Spleen (tissue), 11 donors: ENCODE measurements around the gene SLCO4A1. TPM values are rescaled to one million over a fixed set of nuclear protein-coding genes. Genes with fewer than 3 reads are reported as not detected.

Experiments used
- DNase-seq: peaks from one replicate; pipeline ENCODE4 v3.0.0-alpha.2; 2020
- H3K27ac ChIP-seq, 8 donors: fragments of 200-600 bp; sonication (generic) in 7 of 8; 1 replicate in 4 of 8; 2 replicates in 4 of 8; pipeline versions ENCODE4 v1.5.0 to v1.8.0; 2016 to 2021; ENCODE audit warnings: inconsistent platforms in 4 of 8, mild to moderate bottlenecking in 4 of 8, moderate library complexity in 1 of 8
- H3K27me3 ChIP-seq, 7 donors: fragments of 200-600 bp; sonication (generic) in 6 of 7; replicated peaks in 1 of 7; 1 replicate in 4 of 7; 2 replicates in 3 of 7; pipeline versions ENCODE4 v1.5.0 to v1.8.0; 2016 to 2021; ENCODE audit warnings: inconsistent platforms in 3 of 7, mild to moderate bottlenecking in 1 of 7
- H3K36me3 ChIP-seq, 6 donors: fragments of 200-600 bp; sonication (generic) in 5 of 6; 1 replicate in 4 of 6; 2 replicates in 2 of 6; pipeline versions ENCODE4 v1.5.0 to v1.8.0; 2016 to 2021; ENCODE audit warnings: inconsistent platforms in 2 of 6
- H3K4me1 ChIP-seq, 6 donors: fragments of 200-600 bp; sonication (generic) in 5 of 6; 1 replicate in 3 of 6; 2 replicates in 3 of 6; pipeline versions ENCODE4 v1.5.0 to v1.8.0; 2016 to 2021; ENCODE audit warnings: inconsistent platforms in 3 of 6
- H3K4me3 ChIP-seq, 8 donors: fragments of 200-600 bp; sonication (generic) in 7 of 8; 1 replicate in 4 of 8; 2 replicates in 4 of 8; pipeline versions ENCODE4 v1.5.0 to v1.8.0; 2016 to 2021; ENCODE audit warnings: inconsistent platforms in 4 of 8, mild to moderate bottlenecking in 4 of 8, moderate library complexity in 2 of 8
- H3K9me3 ChIP-seq, 8 donors: fragments of 200-600 bp; sonication (generic) in 7 of 8; 1 replicate in 4 of 8; 2 replicates in 4 of 8; pipeline versions ENCODE4 v1.5.0 to v1.8.0; 2016 to 2021; ENCODE audit warnings: inconsistent platforms in 4 of 8
- CTCF ChIP-seq, 11 experiments: fragments of 200-600 bp in 7 of 11; fragments of 450-650 bp in 4 of 11; sonication (generic) in 4 of 11; IDR thresholded peaks in 8 of 11; conservative IDR thresholded peaks in 3 of 11; 1 replicate in 7 of 11; 2 replicates in 4 of 11; pipeline versions ENCODE4 v1.4.0 to v1.8.0; 2016 to 2021; ENCODE audit warnings: antibody characterized with exemption in 11 of 11, inconsistent platforms in 4 of 11, mild to moderate bottlenecking in 1 of 11
- POLR2A ChIP-seq, 3 donors: fragments of 450-650 bp; IDR thresholded peaks; one replicate each; pipeline ENCODE4 v1.5.1; 2017; ENCODE audit warnings: antibody characterized with exemption in 3 of 3, mild to moderate bottlenecking in 1 of 3
- POLR2AphosphoS5 ChIP-seq, 3 donors: sonication (generic); formaldehyde crosslinking; IDR thresholded peaks; one replicate each; pipeline ENCODE4 v1.5.1; 2017; ENCODE audit warnings: antibody characterized with exemption in 3 of 3
- WGBS, 5 donors: extraction: QIAGEN DNeasy Blood & Tissue Kit in 3 of 5; methylation state at CpG; one replicate each; pipeline versions ENCODE4 v1.1.5 to v1.1.7; 2013 to 2018; 5-methylcytosine and 5-hydroxymethylcytosine counted together
- intact Hi-C: fragments of 100-400 bp; cut with DNase I; formaldehyde crosslinking; loops from one replicate; pipeline ENCODE4 v1.15.0; 2023; ENCODE audit warnings: low total_unique reads
- polyA plus RNA-seq, 3 donors: library from polyadenylated mRNA; stranded (reverse); fragments of 200-250 nt; gene quantifications; one replicate each; pipeline ENCODE4 v1.2.1, GENCODE V29; 2013
- total RNA-seq, 7 donors: library from RNA; depleted of rRNA in 3 of 7; stranded (reverse); fragments of >200 nt in 3 of 7; fragmentation: NEBNext Ultra II Directional in 4 of 7; extraction: Animal tissue kit (Norgen Biotek cat#: 25700) in 4 of 7; gene quantifications; one replicate each; pipeline versions ENCODE4 v1.1.0 to v1.2.1, GENCODE V29; 2016 to 2021
- donor health status: healthy with polysubstance abuse.
- donor health status: DM: no; HTN: no; CAD: no; lungs with moderate emphysema.
- donor health status: DM: no; HTN: no; CAD: no.
- donor health status: Bipolar disorder and iron deficiency.
- donor health status: healthy.
- donor health status: DM: no; HTN: no; CAD: no.
- donor health status: DM: yes; HTN: yes; CAD: no.

The SLCO4A1 gene
- total and polyA plus RNA-seq, 10 donors = 2.9 to 16.3 (median 7.0) TPM

- intact Hi-C loops = no loop called here
- WGBS, 5 donors = 67 to 78% (median 75%) methylated on average over 27 to 29 of the region's 29 CpGs
Measured at GRCh38 chr20:62688855-62689460, 46.7 kb downstream of the SLCO4A1 start.

DNA sequence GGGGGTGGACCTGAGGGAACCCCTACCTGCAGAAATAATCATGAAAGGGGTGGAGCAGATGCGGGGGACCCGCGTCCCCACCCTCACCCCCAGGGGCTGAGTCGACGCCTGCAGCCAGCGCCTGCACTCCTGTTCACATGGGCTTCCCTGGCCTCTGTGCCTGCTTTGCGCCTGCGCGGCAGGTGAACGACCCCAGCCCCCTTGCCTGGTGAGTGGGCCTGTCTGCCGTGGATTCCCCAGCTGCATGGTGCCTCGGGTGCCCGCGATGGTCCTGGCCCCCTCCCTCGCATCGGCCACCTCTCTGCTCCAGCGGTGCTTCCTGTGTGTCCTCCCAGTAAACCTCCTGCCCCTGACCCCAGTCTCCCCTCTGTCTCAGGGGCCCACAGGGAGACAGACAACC lies 47.6 kb downstream of the SLCO4A1 start:
- WGBS, 5 donors = 85 to 91% (median 89%) methylated on average over 16 to 17 of the region's 17 CpGs
- H3K27ac ChIP-seq = no peak overlapping the region
- H3K9me3 ChIP-seq = no peaks in the 10 kb centered on the region
- no peaks in the 10 kb centered on the region for H3K36me3 ChIP-seq
- intact Hi-C loops = no loop called here
- no peak overlapping the region for H3K4me3 ChIP-seq
- DNase-seq = no peak
- H3K4me1 ChIP-seq = peaks cover 0 to 22% (median 13%) of the 10 kb centered on the region in 6 donors
- TF ChIP-seq POLR2AphosphoS5 (IDR thresholded peaks at IDR 0.05) = no peak
- no peak for TF ChIP-seq POLR2A (IDR thresholded peaks at IDR 0.05)
- peaks cover 0 to 95% (median 20%) of the 10 kb centered on the region in 7 donors for H3K27me3 ChIP-seq

More at GRCh38 chr20:62688855-62689460, 46.7 kb downstream of the SLCO4A1 start:
- TF ChIP-seq CTCF (IDR thresholded peaks at IDR 0.05 in 8 of 11, conservative IDR thresholded peaks at IDR 0.05 in 3 of 11) (no peak), POLR2A (IDR thresholded peaks at IDR 0.05) (no peak), POLR2AphosphoS5 (IDR thresholded peaks at IDR 0.05) (no peak)
- H3K27me3 ChIP-seq = peaks cover 0 to 95% (median 25%) of the 10 kb centered on the region in 7 donors
- no peak for DNase-seq
- no peak overlapping the region for H3K4me3 ChIP-seq
- H3K27ac ChIP-seq = no peak overlapping the region
- H3K36me3 ChIP-seq = no peaks in the 10 kb centered on the region
- no peaks in the 10 kb centered on the region for H3K9me3 ChIP-seq
- peaks cover 0 to 22% (median 13%) of the 10 kb centered on the region in 6 donors for H3K4me1 ChIP-seq

GRCh38 chr20:62690261-62690820 lies 48.0 kb downstream of the SLCO4A1 start:
- H3K27ac ChIP-seq = no peak overlapping the region
- H3K4me1 ChIP-seq = peaks cover 0 to 20% (median 12%) of the 10 kb centered on the region in 6 donors
- H3K4me3 ChIP-seq = no peak overlapping the region
- peaks cover 0 to 95% (median 15%) of the 10 kb centered on the region in 7 donors for H3K27me3 ChIP-seq
- TF ChIP-seq POLR2AphosphoS5 (IDR thresholded peaks at IDR 0.05) (no peak), POLR2A (IDR thresholded peaks at IDR 0.05) (no peak), CTCF (IDR thresholded peaks at IDR 0.05 in 8 of 11, conservative IDR thresholded peaks at IDR 0.05 in 3 of 11) (no peak)
- intact Hi-C loops = no loop called here
- no peaks in the 10 kb centered on the region for H3K9me3 ChIP-seq
- WGBS, 5 donors = 89 to 93% (median 91%) methylated on average over 16 to 17 of the region's 17 CpGs
- DNase-seq = no peak
- no peaks in the 10 kb centered on the region for H3K36me3 ChIP-seq

- Histone ChIP-seq H3K36me3 (no peaks in the 10 kb centered on the region), H3K27ac (no peak overlapping the region), H3K9me3 (no peaks in the 10 kb centered on the region), H3K27me3 (peaks cover 0 to 83% (median 13%) of the 10 kb centered on the region in 7 donors), H3K4me1 (peaks cover 0 to 20% (median 2%) of the 10 kb centered on the region in 6 donors), H3K4me3 (no peak overlapping the region)
- TF ChIP-seq CTCF (IDR thresholded peaks at IDR 0.05 in 8 of 11, conservative IDR thresholded peaks at IDR 0.05 in 3 of 11) (no peak), POLR2AphosphoS5 (IDR thresholded peaks at IDR 0.05) (no peak)
- intact Hi-C loops = no loop called here
- 63 to 75% (median 68%) methylated on average over 10 to 15 of the region's 15 CpGs for WGBS, 5 donors
- no peak for DNase-seq
Measured at GRCh38 chr20:62691487-62691886, 49.2 kb downstream of the SLCO4A1 start.
